GM20000 (cell line): ENCODE results near the gene CYRIA.

ENCODE experiments used
- DNase-seq: peaks from one replicate; pipeline ENCODE4 v3.0.0; 2012; ENCODE audit warnings: low spot score
- TF ChIP-seq, protein P1 (sequence below): IDR thresholded peaks from 2 replicates; pipeline ENCODE4 v1.5.1; 2012; ENCODE audit warnings: mild to moderate bottlenecking, control low read depth; ENCODE audit errors: extremely low read depth, missing control alignments

Gene CYRIA

DNA sequence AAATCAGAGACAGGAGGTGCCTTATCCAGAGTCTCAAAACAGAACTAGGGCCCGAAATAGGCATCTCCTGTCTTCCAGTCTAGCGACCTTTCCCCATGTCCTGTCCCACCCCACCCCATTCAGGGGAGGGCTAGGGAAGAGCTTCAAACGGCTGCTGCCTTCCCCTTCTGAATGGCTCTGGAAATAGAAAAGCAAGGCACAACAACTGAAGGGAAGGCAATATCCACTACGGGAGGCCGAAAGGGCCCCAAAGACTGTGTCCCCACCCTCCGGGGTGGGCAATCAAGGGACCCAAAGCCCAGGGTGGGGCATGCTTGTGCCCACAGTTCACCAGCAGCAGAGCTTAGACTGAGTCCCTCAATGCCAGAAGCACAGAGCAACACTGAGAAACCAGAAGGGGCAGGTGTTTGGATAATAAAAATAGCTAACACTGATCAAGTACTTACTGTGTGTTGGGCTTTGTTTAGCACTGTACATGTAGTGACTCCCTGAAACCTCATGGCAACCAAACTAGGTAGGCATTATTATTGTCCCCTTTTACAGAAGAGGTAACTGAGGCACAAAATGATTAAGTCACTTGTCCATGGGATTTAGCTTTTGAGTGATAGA is 38.5 kb downstream of the CYRIA start:
- DNase-seq = no peak
- TF ChIP-seq, protein P1, sequence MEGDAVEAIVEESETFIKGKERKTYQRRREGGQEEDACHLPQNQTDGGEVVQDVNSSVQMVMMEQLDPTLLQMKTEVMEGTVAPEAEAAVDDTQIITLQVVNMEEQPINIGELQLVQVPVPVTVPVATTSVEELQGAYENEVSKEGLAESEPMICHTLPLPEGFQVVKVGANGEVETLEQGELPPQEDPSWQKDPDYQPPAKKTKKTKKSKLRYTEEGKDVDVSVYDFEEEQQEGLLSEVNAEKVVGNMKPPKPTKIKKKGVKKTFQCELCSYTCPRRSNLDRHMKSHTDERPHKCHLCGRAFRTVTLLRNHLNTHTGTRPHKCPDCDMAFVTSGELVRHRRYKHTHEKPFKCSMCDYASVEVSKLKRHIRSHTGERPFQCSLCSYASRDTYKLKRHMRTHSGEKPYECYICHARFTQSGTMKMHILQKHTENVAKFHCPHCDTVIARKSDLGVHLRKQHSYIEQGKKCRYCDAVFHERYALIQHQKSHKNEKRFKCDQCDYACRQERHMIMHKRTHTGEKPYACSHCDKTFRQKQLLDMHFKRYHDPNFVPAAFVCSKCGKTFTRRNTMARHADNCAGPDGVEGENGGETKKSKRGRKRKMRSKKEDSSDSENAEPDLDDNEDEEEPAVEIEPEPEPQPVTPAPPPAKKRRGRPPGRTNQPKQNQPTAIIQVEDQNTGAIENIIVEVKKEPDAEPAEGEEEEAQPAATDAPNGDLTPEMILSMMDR = no peak

DNA sequence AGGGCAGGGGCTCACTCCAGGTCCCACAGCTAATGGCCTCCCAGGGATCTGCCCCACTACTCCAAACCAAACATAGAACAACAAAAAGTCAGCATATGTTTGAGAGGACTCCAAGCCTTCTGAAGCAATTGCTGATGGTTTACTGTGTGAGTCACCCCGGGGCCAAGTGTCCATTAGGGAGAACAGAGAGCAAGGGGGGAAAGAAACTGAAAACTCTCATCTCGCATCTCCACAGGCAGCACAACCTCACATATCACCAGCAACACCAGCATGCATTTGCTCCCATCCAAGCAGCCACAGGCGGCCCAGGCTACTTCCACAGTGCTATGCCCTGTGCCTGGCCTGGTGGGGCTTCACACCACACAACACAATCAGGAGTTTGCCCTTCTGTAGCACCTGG is 39.1 kb downstream of the CYRIA start:
- DNase-seq = no peak
- TF ChIP-seq, protein P1 = no peak

DNA sequence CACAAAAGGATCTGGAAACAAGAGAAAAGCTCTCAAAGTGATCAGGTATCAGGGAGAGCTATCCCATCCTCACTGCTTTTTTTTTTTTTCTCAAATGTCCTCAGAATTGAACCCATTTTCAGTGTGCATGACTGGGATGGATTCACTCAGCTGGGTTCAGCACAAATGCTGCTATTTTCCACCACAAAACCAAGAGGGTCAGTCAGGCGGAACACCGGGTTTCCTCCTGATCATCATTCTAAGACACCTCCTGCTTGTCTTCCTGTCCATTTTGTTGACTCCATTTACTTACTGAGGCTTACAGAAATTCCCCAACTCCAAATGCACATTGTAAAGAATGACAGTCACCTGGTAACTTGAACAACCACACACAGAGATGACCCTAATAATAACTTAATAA is 39.9 kb downstream of the CYRIA start:
- TF ChIP-seq, protein P1 = no peak
- DNase-seq = peak; percentile 38

DNA sequence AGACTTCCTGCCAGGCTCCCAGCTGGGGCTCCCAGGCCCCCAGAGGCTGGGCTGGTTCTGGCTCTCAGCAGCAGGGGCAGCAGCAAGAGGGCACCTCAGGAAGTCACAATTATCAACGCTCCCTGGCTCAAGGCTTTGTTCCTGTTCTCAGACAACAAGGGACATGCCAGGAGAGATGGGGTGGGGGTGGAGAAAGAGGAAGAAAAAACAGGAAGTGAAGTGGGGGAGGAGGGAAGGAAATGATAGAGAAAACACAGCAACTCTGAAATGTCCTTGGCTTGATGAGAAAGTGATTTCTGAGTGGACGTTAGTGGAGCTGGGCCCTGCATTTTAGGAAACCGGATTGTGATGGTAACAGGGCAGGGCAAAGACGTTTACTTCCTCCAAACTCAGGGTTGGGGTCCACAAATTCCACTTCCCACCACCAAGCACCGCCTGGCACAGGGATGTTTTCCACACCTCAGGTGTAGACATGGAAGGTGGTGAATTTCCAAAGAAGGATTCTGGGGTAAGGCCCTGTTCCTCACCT is 40.4 kb downstream of the CYRIA start:
- TF ChIP-seq, protein P1 = no peak
- no peak for DNase-seq

DNA sequence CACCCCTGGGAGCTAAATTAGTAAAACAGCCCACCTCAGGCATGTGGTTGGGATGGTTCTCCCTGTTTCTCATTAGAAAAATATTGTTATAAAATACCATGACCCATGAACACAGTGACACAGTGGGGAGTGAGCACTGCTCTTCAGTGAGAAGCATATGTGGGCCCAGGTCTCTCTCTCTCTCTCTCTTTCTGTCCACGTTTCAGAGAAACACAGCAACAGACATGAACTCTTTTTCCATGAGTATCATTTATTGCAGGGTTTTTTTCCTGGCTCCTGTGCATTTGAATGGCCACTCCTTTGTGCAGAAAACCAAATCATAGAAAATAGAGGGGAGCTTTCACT is 41.2 kb downstream of the CYRIA start:
- no peak for DNase-seq
- TF ChIP-seq, protein P1 = no peak

DNA sequence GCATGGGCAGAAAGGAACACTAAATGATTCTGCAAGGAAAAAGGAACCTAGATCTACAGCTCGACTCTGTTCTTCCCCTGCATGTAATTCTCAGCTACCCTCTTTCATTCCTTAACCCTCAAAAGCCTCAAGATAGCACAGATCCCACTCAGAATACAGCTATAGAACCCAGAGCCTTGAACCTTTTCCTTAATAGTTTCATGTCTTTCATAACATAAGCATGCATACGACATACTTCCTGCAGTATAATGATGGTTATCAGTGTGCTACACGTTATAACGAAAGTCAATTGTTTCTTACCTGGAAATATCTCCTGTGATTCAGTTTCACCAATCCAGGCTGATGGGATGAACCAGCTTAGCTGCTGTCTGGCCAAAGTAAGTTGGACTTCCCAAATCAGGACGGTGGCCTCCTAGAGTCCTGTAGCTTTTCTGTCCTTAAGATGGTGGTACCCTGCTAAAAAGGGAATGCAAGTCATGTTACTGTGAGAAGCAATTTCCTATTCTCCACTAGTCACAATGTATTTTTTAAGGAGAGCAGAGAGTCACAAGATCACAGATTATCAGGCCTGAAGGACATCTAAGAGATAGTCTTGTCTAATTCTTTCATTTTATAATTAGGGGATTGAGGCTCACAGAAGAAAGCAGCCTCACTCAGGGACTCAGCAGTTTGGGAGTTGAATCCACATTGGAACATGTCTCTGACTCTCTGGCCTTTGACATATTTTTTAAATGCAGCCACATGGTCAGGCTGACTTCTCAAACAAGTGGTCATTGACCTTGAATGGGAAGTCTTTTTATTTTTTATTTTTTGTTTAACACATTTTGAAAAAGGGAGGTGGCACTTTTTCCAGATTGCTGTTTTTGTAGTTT is 41.8 kb downstream of the CYRIA start:
- TF ChIP-seq, protein P1 = no peak
- DNase-seq = no peak

DNA sequence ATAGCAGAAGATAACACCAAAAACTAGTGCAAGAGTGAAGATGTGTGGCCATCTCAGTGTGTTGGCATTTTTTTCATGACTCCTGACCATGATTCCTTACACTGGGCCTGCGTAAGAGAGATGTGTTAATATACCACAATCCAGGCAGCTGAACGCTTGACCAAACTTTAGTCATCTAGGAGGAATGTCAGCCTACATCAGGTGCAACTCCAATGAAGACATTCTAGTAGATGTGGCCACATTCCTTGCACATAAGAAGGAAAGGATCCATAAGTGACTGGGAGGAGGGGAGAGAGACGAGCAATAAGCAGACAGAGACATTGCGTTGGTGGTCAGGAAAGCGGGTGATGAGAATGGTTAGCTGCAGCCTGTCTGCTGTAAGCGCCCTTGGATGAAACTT is 42.6 kb downstream of the CYRIA start:
- TF ChIP-seq, protein P1 = no peak
- DNase-seq = no peak
